CD4-positive, alpha-beta T cell treated with Interleukin-17A for 4 hours (primary cell): ENCODE measurements around the gene LSR.
"Not testable (repeated sequence)": the region's sequence is repeated elsewhere in the genome, so short reads cannot be mapped to it uniquely, and the experiment has no call there.

Experiments used
- DNase-seq: peaks from one replicate; pipeline ENCODE4 v3.0.0-alpha.2; 2020; ENCODE audit warnings: mixed read lengths

LSR gene

DNA sequence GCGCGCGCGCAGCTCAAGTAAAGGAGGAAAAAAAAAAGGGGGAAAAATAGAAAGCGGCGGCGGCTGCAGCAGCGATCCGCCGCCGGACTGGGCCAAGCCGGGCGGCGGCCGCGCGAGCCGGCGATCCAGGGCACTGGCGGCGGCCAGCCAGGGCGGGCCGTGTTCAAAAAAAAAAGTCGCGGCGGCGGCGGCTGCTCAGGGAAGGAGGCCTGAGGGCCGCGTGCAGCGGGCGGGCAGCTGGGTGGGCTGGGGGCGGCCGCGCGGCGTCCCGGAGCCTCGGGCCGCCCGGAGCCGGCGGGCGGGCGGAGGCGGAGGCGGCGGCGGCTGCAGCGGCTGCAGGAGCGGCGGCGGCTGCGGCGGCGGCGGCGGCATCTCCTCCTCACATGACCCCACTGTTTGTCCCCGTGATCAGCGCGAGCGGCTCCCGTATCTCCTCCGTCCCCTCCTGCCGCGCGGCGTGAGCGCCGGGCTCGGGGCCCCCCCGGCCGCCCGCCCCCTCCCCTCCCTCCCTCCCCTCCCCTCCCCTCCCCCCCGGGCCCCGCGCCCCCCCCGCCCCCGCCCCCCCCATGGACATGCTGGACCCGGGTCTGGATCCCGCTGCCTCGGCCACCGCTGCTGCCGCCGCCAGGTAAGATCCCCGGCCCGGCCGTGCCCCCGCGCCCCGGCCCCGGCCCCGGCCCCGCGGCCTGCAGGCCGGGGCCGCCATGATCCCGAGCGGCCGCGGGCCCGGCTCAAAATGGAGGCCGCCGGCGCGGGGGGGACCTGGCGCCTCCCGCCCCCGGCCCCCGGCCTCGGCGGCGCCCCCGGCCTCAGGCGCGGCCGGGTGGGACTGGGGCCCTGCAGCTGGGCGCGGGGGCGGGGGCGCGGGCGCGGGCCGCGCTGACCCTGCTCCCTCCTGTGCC is 20.0 kb downstream of the LSR start, which contains the start of gene USF2:
Gene USF2, plus strand, starts transcription at position 427 of the 902 bp plus-strand sequence. Its CDS starts 140 bp downstream, at position 567.
- peak; percentile 74 for DNase-seq

GRCh38 chr19:35269438-35270117 is 20.8 kb downstream of the LSR start:
- DNase-seq = peak; percentile 84

DNA sequence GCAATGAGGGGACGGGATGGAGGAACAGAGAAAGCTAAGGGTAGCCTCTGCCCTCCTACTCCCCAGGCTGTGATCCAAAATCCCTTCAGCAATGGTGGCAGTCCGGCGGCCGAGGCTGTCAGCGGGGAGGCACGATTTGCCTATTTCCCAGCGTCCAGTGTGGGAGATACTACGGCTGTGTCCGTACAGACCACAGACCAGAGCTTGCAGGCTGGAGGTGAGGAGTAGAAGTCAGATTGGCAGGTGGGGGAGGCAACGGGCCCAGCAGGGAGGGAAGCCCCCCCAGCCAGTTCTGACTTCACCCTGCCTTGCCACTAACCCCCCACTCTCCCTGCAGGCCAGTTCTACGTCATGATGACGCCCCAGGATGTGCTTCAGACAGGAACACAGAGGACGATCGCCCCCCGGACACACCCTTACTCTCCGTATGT is 21.6 kb downstream of the LSR start:
- DNase-seq = no peak

DNA sequence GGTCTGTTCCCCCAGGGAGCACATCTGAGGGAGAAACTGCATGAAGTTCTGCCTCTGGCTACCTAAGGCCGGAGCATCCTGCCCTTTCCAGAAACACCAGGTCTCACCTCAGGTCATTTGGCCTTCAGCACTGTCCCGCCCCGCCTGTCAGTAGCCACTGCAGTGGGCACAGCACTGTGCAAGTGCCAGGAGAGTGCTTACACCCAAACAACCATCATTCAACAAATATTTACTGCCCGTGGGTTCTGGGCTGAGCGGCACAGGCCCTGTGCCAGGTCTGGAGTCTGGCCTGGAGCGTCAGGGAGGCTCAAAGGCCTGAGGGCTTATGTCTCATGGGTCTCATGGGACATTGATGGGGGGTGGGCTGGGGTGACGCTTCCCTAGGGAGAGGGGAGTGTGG is 22.7 kb downstream of the LSR start:
- no peak for DNase-seq

DNA sequence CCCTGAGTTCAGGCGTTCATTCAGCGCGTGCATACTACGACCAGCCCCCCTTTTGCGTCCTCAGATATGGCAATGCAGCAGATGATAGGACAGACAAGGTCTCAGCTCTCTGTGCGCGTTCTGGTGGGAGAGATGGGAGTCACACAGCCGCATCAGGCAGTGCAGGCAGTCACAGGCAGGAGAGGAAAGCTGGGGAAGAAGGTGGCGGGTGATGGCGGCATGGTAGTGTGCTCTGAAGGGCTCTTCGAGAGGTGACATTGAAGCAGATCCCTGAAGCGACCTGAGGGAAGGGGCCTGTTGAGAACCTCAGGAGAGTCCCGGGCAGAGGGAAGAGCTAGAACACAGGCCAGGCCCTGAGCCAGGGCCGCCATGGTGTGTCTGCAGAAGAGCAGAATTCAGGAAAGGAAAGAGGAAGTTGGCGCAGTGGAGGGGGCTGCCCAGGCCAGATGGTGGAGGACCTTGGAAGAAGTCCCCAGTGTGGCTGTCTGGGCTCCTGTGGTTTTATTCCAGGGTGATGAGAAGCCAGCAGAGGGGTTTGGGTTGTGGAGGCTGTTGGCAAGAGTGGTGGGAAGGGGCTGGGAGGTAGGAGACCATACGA is 23.4 kb downstream of the LSR start:
- no peak for DNase-seq

GRCh38 chr19:35272954-35273649 is 24.3 kb downstream of the LSR start:
- no peak for DNase-seq

GRCh38 chr19:35273686-35274259 is 25.0 kb downstream of the LSR start:
- DNase-seq = no peak

DNA sequence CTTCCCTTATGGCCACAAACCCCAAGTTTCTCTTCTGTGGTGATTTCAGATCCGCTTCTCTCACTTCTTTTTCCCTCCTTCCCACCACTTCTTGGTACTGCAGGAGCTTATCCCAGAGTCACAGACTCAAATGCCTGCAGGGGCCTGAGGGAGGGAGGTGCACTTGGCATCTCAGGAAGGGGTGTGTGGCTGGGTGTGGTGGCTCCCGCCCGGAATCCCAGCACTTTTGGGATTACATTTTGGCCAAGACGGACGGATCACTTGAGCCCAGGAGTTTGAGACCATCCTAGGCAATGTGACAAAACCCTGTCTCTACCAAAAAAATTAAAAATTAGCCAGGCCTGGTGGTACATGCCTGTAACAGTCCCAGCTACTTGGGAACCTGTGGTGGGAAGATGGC is 25.5 kb downstream of the LSR start:
- DNase-seq = no peak

DNA sequence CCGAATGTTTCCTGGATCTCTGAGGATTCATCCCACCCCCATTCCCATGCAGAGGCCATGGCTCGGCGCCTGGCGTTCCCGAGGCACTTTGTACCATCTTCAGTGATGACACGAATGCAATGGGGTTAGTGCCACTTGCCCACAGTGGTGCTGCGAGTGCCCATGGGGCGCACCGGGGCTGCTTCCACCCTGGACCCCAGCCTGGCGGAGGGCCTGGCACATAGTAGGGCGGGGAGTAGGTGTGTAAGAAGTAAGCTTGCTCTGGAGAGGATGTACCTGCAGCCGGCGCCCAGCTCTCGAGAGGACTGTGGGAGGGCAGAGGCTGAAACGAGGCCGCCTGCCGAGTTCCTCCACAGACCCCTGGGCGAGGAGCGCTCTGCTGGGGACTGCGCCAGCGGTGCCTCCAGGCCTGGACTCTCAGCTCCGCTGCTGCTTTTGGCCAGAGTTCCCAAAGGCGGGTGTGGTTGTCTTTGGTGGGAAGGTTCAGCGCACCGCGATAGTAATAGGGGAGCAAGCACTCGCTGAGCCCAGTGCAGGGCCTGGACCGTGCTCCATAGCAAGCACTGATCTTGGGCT is 28.0 kb downstream of the LSR start:
- no peak for DNase-seq

DNA sequence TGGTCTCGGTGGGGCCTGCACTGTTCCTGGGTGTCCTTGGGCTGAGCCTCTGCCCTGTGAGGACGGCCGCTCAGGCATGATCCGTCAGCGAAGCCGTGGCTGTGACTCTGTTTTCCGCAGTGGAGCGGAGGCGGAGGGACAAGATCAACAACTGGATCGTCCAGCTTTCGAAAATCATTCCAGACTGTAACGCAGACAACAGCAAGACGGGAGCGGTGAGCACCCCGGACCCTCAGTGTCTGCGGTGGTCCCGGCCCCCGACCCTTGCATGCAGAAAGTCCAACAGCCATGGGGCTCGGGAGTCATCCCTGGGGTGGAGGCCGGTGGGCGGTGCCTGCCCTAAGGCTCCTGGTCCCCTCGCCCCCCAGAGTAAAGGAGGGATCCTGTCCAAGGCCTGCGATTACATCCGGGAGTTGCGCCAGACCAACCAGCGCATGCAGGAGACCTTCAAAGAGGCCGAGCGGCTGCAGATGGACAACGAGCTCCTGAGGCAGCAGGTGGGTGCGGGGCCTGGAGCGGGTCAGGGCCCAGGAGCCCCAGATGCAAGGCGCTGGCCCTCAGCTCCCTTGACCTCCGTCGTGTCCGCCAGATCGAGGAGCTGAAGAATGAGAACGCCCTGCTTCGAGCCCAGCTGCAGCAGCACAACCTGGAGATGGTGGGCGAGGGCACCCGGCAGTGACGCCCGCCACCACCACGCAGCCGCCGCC is 29.9 kb downstream of the LSR start:
- no peak for DNase-seq

GRCh38 chr19:35279374-35279773 is 30.6 kb downstream of the LSR start:
- DNase-seq = no peak

DNA sequence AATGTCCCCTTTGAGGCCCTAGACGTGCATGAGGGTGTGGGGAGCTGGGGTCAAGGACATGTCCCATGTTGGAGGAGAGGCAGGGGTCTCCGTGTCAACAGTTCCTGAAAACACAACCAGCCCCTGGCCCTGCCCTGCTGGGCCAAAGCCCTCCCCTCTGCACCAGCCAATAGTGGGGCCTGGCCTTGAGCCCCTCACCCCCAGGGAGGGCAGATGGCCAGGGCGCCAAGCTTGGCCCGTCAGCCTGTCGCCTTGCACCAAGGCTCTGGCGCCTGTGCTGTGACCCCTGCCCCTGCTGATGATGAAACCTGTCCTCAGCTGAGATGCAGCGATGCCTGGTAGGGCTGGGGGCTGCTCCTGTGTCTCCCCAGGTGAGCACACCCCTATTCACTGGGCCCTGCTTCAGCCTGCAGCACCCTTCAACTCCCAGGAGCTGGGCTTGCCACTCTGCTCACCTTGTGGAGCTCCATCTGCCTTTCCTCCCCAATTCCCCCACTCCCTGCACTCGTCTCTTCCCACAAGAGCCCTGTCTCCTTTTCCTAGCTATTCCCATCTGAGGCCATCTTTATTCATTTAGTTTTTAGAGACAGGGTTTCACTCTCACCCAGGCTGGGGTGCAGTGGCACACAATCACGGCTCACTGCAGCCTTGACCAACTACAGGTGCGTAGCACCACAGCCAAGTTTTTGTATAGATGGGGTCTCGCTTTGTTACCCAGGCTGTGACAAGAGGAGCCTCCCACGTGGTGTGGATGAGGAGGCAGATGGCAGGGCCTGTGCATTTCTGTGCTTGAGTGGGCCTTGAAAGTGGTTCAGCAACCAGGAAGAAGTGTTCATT is 31.4 kb downstream of the LSR start:
- DNase-seq = no peak

DNA sequence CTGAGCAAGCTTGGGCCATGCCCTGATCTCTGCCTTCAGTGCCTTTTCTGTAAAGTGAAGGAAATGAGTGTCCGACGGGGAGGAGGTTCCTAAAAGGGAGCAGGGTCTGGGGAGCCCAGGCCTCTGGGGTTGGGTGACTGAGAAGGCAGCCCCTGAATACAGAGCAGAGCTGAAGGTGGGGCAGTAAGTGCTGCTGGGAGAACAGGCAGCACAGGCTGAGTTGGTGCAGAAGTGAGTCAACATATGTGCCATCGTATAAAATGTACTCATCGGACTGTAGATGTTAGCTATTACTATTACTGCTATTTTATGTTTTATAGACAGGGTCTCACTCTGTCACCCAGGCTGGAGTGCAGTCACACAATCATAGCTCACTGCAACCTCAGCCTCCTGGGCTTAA is 32.5 kb downstream of the LSR start:
- no peak for DNase-seq

GRCh38 chr19:35284153-35285094 is 35.6 kb downstream of the LSR start:
- DNase-seq = no peak

DNA sequence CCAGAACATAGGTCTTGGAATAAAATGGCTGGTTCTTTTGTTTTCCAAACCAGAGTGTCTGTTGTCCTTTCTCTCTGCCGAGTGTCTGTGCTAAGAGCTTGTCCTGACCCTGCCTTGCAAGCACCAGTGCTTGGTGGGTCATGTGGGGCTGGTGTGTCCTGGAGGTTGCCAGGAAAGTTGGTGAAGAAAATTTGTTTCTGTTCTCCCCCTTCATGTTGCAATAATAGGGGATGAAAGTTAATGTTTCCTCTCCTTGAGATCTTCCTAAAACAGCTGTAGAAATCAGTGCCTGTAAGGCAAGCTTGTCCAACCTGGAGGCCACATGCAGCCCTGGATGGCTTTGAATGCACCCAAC is 36.3 kb downstream of the LSR start:
- no peak for DNase-seq

GRCh38 chr19:35285465-35285864 is 36.7 kb downstream of the LSR start:
- DNase-seq = not testable (repeated sequence)

DNA sequence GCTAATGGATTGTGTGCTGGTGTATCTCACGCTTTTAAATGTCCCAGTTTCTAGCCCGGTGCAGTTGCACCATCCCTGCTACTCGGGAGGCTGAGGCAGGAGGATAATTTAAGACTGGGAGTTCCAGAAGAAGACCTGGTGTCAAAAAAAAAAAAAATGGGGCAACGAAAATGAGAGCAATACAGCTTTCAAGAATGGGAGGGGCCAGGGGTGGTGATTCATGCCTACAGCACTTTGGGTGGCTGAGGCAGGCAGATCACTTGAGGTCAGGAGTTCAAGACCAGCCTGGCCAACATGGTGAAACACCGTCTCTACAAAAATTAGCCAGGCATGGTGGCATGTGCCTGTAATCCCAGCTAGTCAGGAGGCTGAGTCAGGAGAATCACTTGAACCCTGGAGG is 37.3 kb downstream of the LSR start:
- DNase-seq = not testable (repeated sequence)

- no peak for DNase-seq
Measured at GRCh38 chr19:35287713-35288112, 38.9 kb downstream of the LSR start.

GRCh38 chr19:35288331-35288730 is 39.5 kb downstream of the LSR start:
- no peak for DNase-seq

- no peak for DNase-seq
Measured at GRCh38 chr19:35288906-35289305, 40.1 kb downstream of the LSR start.
